Vagina (tissue), 2 donors: ENCODE data around the gene TMEM139.
A peak's percentile ranks its signal among the peaks of the same experiment; 100 is the strongest.

Experiments used
- POLR2AphosphoS5 ChIP-seq, 2 donors: sonication (generic); formaldehyde crosslinking; IDR thresholded peaks; one replicate each; pipeline ENCODE4 v1.9.0; 2017; ENCODE audit warnings: antibody characterized with exemption in 2 of 2, mild to moderate bottlenecking in 2 of 2, low read depth in 1 of 2; ENCODE audit not compliant: insufficient read depth in 1 of 2
- TF ChIP-seq, protein P1 (sequence below), 3 experiments: fragments of 450-650 bp in 2 of 3; fragments of 200-600 bp in 1 of 3; sonication (generic) in 1 of 3; IDR thresholded peaks; one replicate each; pipeline ENCODE4 v1.5.1; 2017 to 2019; ENCODE audit warnings: antibody characterized with exemption in 3 of 3, mild to moderate bottlenecking in 2 of 3, moderate library complexity in 2 of 3

DNA sequence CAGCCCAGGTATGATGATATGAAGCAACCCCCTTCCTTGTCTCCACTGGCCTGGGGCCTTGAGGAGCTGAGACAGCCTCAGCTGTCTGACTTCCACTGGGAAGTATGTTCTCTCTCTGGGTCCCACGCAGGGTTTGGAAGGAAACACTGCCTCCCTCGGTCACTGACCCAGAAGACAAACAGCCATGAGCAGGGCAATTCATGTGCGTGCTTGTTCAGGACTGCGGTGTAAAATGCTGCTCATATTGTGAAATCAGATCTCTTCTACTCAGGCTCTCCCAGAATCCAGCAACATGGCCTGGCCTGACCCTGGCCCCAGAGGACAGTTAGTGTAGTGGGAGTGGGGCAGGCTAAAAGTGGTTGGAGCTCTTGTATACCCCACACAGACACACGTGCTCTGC lies 33.9 kb downstream of the TMEM139 start:
- TF ChIP-seq POLR2AphosphoS5 (IDR thresholded peaks at IDR 0.05; ENCODE audit: insufficient read depth in 1 of 2, low read depth in 1 of 2): peak; percentile 13 to 24
- TF ChIP-seq, protein P1, sequence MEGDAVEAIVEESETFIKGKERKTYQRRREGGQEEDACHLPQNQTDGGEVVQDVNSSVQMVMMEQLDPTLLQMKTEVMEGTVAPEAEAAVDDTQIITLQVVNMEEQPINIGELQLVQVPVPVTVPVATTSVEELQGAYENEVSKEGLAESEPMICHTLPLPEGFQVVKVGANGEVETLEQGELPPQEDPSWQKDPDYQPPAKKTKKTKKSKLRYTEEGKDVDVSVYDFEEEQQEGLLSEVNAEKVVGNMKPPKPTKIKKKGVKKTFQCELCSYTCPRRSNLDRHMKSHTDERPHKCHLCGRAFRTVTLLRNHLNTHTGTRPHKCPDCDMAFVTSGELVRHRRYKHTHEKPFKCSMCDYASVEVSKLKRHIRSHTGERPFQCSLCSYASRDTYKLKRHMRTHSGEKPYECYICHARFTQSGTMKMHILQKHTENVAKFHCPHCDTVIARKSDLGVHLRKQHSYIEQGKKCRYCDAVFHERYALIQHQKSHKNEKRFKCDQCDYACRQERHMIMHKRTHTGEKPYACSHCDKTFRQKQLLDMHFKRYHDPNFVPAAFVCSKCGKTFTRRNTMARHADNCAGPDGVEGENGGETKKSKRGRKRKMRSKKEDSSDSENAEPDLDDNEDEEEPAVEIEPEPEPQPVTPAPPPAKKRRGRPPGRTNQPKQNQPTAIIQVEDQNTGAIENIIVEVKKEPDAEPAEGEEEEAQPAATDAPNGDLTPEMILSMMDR (IDR thresholded peaks at IDR 0.05): no peak
